Measurements from ENCODE around the gene CPD.
"Not testable (repeated sequence)": the region's sequence is repeated elsewhere in the genome, so short reads cannot be mapped to it uniquely, and the experiment has no call there.

DNA sequence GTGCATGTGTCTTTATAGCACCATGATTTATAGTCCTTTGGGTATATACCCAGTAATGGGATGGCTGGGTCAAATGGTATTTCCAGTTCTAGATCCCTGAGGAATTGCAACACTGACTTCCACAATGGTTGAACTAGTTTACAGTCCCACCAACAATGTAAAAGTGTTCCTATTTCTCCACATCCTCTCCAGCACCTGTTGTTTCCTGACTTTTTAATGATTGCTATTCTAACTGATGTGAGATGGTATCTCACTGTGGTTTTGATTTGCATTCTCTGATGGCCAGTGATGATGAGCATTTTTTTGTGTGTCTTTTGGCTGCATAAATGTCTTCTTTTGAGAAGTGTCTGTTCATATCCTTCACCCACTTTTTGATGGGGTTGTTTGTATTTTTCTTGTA, 67.9 kb downstream of the CPD start:
- TF ChIP-seq, protein P1, sequence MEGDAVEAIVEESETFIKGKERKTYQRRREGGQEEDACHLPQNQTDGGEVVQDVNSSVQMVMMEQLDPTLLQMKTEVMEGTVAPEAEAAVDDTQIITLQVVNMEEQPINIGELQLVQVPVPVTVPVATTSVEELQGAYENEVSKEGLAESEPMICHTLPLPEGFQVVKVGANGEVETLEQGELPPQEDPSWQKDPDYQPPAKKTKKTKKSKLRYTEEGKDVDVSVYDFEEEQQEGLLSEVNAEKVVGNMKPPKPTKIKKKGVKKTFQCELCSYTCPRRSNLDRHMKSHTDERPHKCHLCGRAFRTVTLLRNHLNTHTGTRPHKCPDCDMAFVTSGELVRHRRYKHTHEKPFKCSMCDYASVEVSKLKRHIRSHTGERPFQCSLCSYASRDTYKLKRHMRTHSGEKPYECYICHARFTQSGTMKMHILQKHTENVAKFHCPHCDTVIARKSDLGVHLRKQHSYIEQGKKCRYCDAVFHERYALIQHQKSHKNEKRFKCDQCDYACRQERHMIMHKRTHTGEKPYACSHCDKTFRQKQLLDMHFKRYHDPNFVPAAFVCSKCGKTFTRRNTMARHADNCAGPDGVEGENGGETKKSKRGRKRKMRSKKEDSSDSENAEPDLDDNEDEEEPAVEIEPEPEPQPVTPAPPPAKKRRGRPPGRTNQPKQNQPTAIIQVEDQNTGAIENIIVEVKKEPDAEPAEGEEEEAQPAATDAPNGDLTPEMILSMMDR (conservative IDR thresholded peaks at IDR 0.05; ENCODE audit: low read depth, low read length) = not testable (repeated sequence)
- TF ChIP-seq EZH2 (IDR thresholded peaks at IDR 0.05; ENCODE audit: borderline replicate concordance, low read depth, low read length, poor library complexity, severe bottlenecking) = not testable (repeated sequence)
